ENCODE data around the gene ZBTB48. TPM values are rescaled to one million over a fixed set of nuclear protein-coding genes. Genes with fewer than 3 reads are reported as not detected.
A peak's percentile ranks its signal among the peaks of the same experiment; 100 is the strongest.

ZBTB48 gene
- polyA plus RNA-seq, 3 donors, result 13.2 to 94.2 (median 23.0) TPM

GRCh38 chr1:6538956-6539355 lies 40.8 kb upstream of the ZBTB48 start:
- Histone ChIP-seq H3K36me3 (replicated peaks in 1 of 2; ENCODE audit: control insufficient read depth in 1 of 2, insufficient read depth in 2 of 2, low read length in 2 of 2) (peaks cover 28 to 67% of the 10 kb centered on the region in 2 donors), H3K4me1 (ENCODE audit: control insufficient read depth in 1 of 2, insufficient read depth in 2 of 2, low read length in 2 of 2) (peaks cover 0 to 4% of the 10 kb centered on the region in 2 donors), H3K27me3 (ENCODE audit: control insufficient read depth in 2 of 2, insufficient read depth in 2 of 2, low read length in 2 of 2) (no peaks in the 10 kb centered on the region), H4K20me1 (ENCODE audit: insufficient read depth, low read length) (no peaks in the 10 kb centered on the region), H2AFZ (ENCODE audit: insufficient read depth, low read depth, low read length, poor library complexity, severe bottlenecking) (no peak overlapping the region), H3K79me2 (ENCODE audit: insufficient read depth, low read length) (no peaks in the 10 kb centered on the region), H3K4me2 (replicated peaks; ENCODE audit: extremely low read depth, low read length, poor library complexity, severe bottlenecking) (no peak overlapping the region), H3K4me3 (replicated peaks in 1 of 3; ENCODE audit: low read depth in 2 of 3, low read length in 3 of 3) (no peak overlapping the region), H3K9ac (ENCODE audit: insufficient read depth, low read length, poor library complexity, severe bottlenecking) (no peak overlapping the region), H3K27ac (ENCODE audit: low read depth in 1 of 2, low read length in 2 of 2) (no peak overlapping the region), H3K9me3 (replicated peaks in 1 of 2; ENCODE audit: control insufficient read depth in 1 of 2, insufficient read depth in 1 of 2, low read length in 2 of 2) (no peaks in the 10 kb centered on the region)
- peaks cover 0 to 2% (median 0%) of the 10 kb centered on the region in 3 donors for H3K27me3 Mint-ChIP-seq (ENCODE audit: low read depth in 3 of 3)
- no peaks in the 10 kb centered on the region for H3K9me3 Mint-ChIP-seq
- no CpG with 5 or more reads among the region's 3 CpGs for WGBS (ENCODE audit: insufficient coverage)
- intact Hi-C loops (cut with micrococcal nuclease), result no loop called here
- H3K4me1 Mint-ChIP-seq, result peaks cover 4% of the 10 kb centered on the region
- no peak for DNase-seq
- no peak overlapping the region for H3K4me3 Mint-ChIP-seq
- TF ChIP-seq, protein P1, sequence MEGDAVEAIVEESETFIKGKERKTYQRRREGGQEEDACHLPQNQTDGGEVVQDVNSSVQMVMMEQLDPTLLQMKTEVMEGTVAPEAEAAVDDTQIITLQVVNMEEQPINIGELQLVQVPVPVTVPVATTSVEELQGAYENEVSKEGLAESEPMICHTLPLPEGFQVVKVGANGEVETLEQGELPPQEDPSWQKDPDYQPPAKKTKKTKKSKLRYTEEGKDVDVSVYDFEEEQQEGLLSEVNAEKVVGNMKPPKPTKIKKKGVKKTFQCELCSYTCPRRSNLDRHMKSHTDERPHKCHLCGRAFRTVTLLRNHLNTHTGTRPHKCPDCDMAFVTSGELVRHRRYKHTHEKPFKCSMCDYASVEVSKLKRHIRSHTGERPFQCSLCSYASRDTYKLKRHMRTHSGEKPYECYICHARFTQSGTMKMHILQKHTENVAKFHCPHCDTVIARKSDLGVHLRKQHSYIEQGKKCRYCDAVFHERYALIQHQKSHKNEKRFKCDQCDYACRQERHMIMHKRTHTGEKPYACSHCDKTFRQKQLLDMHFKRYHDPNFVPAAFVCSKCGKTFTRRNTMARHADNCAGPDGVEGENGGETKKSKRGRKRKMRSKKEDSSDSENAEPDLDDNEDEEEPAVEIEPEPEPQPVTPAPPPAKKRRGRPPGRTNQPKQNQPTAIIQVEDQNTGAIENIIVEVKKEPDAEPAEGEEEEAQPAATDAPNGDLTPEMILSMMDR (IDR thresholded peaks at IDR 0.05), result no peak
- peaks cover 45 to 75% of the 10 kb centered on the region in 2 donors for H3K36me3 Mint-ChIP-seq
- H3K27ac Mint-ChIP-seq, result peak overlapping the region in 1 of 7 donors; percentile 10

- H3K36me3 ChIP-seq (replicated peaks in 1 of 2; ENCODE audit: control insufficient read depth in 1 of 2, insufficient read depth in 2 of 2, low read length in 2 of 2), result peaks cover 61 to 93% of the 10 kb centered on the region in 2 donors
- H3K9ac ChIP-seq (ENCODE audit: insufficient read depth, low read length, poor library complexity, severe bottlenecking), result no peak overlapping the region
- Mint-ChIP-seq H3K9me3 (peaks cover 0 to 1% (median 0%) of the 10 kb centered on the region in 7 donors), H3K4me1 (peaks cover 18% of the 10 kb centered on the region), H3K27me3 (ENCODE audit: low read depth in 3 of 3) (no peaks in the 10 kb centered on the region), H3K36me3 (peaks cover 71 to 92% of the 10 kb centered on the region in 2 donors), H3K27ac (no peak overlapping the region), H3K4me3 (no peak overlapping the region)
- H4K20me1 ChIP-seq (ENCODE audit: insufficient read depth, low read length), result peaks cover 8% of the 10 kb centered on the region
- no peaks in the 10 kb centered on the region for H3K79me2 ChIP-seq (ENCODE audit: insufficient read depth, low read length)
- no peak overlapping the region for H3K27ac ChIP-seq (ENCODE audit: low read depth in 1 of 2, low read length in 2 of 2)
- no peaks in the 10 kb centered on the region for H3K27me3 ChIP-seq (ENCODE audit: control insufficient read depth in 2 of 2, insufficient read depth in 2 of 2, low read length in 2 of 2)
- no peak overlapping the region for H3K4me3 ChIP-seq (replicated peaks in 1 of 3; ENCODE audit: low read depth in 2 of 3, low read length in 3 of 3)
- intact Hi-C loops (cut with micrococcal nuclease), result loop anchor here in 1 of 2 donors (5.0 kb wide), 1 partner anchor 387 kb away; no protein-coding TSS in a partner anchor
- H3K4me1 ChIP-seq (ENCODE audit: control insufficient read depth in 1 of 2, insufficient read depth in 2 of 2, low read length in 2 of 2), result peaks cover 6 to 7% of the 10 kb centered on the region in 2 donors
- WGBS (ENCODE audit: insufficient coverage), result 89% methylated on average over 3 of the region's 3 CpGs
- H3K9me3 ChIP-seq (replicated peaks in 1 of 2; ENCODE audit: control insufficient read depth in 1 of 2, insufficient read depth in 1 of 2, low read length in 2 of 2), result no peaks in the 10 kb centered on the region
- DNase-seq, result no peak
- TF ChIP-seq, protein P1 (IDR thresholded peaks at IDR 0.05), result no peak
- no peak overlapping the region for H3K4me2 ChIP-seq (replicated peaks; ENCODE audit: extremely low read depth, low read length, poor library complexity, severe bottlenecking)
- H2AFZ ChIP-seq (ENCODE audit: insufficient read depth, low read depth, low read length, poor library complexity, severe bottlenecking), result no peak overlapping the region
Measured at GRCh38 chr1:6544831-6545230, 35.0 kb upstream of the ZBTB48 start.

Data from CD14-positive monocyte (primary cell).